GM19467 (cell line): ENCODE data around the gene TRAPPC4.
"Not testable (repeated sequence)": the region's sequence is repeated elsewhere in the genome, so short reads cannot be mapped to it uniquely, and the experiment has no call there.

ENCODE experiments used
- ATAC-seq: cut with Tn5 transposase; IDR thresholded peaks from one replicate; pipeline ENCODE4 v1.9.1; 2021; ENCODE audit warnings: mild to moderate bottlenecking, moderate library complexity; ENCODE audit not compliant: unreplicated experiment

Gene TRAPPC4

GRCh38 chr11:119030329-119031047, 11.9 kb downstream of the TRAPPC4 start, which contains the start of gene SLC37A4:
TSS of gene SLC37A4 (minus strand) at chr11:119030877.
- peak; percentile 87 for ATAC-seq

- no peak for ATAC-seq
Observed at GRCh38 chr11:119031912-119032280, 13.3 kb downstream of the TRAPPC4 start.

GRCh38 chr11:119033421-119033820, 14.9 kb downstream of the TRAPPC4 start:
- not testable (repeated sequence) for ATAC-seq

GRCh38 chr11:119034813-119035212, 16.2 kb downstream of the TRAPPC4 start:
- ATAC-seq: no peak

GRCh38 chr11:119038884-119039283, 20.3 kb downstream of the TRAPPC4 start:
- no peak for ATAC-seq

GRCh38 chr11:119039471-119039870, 20.9 kb downstream of the TRAPPC4 start:
- ATAC-seq: not testable (repeated sequence)

GRCh38 chr11:119041821-119042514, 23.4 kb downstream of the TRAPPC4 start:
- no peak for ATAC-seq

- ATAC-seq: no peak
Observed at GRCh38 chr11:119042927-119043326, 24.4 kb downstream of the TRAPPC4 start.

DNA sequence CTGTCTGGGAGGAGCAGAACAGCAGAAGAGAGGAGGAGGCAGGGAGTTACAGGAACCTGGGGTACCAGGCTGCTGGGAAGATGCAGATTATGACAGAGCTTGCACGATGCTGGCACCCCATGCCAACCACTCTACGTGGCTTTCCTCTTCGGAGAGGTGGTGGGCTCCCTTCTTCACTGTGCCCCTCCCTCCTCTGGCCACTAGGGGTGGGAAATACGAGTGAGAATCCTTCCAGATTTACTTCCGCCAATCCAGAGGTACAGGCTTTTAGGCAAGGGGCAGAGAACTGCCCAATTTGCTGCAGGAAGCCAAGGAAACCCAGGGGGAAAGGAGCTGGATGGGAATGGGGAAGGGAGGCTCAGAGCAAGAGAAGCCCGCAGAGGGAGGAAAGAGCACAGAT, 26.1 kb downstream of the TRAPPC4 start:
- ATAC-seq: no peak

DNA sequence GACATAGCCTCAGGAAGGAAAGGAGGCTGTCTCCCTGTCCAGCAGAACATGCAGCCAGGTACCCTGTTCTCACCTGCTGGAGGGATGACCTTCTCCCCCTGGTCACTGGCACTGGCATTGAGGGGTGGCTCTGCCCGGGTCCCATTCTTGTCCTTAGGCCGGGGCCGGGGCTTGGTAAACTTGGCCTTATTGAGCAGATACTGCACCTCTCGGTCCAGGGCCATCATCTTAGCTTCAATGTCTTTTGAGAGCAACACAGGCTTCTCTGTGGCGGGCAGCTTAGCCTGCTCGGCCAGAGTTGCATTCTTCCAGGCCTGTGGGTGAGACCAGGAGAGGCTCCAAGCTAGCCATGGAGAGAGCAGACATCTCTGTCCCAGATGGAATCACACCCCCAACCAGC, 27.9 kb downstream of the TRAPPC4 start:
- ATAC-seq: no peak

DNA sequence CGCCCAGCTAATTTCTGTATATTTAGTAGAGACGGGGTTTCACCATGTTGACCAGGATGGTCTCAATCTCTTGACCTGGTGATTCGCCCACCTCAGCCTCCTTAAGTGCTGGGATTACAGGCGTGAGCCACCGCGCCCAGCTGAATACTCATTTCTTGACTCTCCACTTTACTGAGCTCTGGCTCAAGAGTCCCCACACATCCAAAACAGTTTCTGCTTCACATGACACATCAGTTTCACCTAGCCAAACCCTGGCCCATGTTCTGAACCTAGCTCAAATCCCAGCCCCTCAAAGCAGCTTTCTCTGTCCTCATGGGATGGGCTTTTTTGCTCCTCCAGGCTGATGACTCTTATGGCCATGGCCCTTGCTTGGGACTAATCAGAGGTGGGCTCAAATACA, 28.6 kb downstream of the TRAPPC4 start:
- ATAC-seq: no peak

GRCh38 chr11:119048644-119049043, 30.1 kb downstream of the TRAPPC4 start:
- no peak for ATAC-seq

- no peak for ATAC-seq
Observed at GRCh38 chr11:119049081-119049480, 30.5 kb downstream of the TRAPPC4 start.

GRCh38 chr11:119051440-119052162, 33.0 kb downstream of the TRAPPC4 start:
- ATAC-seq: no peak

- no peak for ATAC-seq
Observed at GRCh38 chr11:119052163-119052814, 33.7 kb downstream of the TRAPPC4 start.

- ATAC-seq: no peak
Observed at GRCh38 chr11:119054418-119054817, 35.9 kb downstream of the TRAPPC4 start.

DNA sequence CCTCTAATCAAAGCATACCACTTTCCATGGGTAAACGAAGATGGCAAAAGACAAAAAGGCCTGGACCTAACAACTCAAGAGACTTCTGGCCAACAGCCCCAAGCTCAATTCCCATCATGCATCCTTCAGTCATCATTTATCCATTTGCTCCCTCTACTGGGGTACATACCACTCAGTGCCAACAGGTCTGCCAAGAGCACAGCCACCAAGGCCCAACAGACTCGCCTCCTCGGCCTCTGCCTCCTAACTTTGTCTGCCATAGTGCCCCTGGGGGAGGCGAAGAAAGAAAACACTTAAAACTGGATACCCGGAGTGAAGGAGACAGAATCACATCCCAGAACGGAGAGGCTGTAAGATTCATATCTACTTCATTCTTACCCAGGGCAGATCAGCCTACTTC, 37.3 kb downstream of the TRAPPC4 start:
- ATAC-seq: no peak

GRCh38 chr11:119056421-119056999, 37.9 kb downstream of the TRAPPC4 start:
- ATAC-seq: peak; percentile 10

- ATAC-seq: peak; percentile 92
Observed at GRCh38 chr11:119057000-119057769, 38.6 kb downstream of the TRAPPC4 start, which contains the start of gene HYOU1. TSS of gene HYOU1 (minus strand) at chr11:119057205. CDS start at chr11:119056160, 1,045 bp downstream.

- ATAC-seq: not testable (repeated sequence)
Observed at GRCh38 chr11:119059128-119059527, 40.6 kb downstream of the TRAPPC4 start.
